Measurements from ENCODE around the gene PARP12. TPM values are rescaled to one million over a fixed set of nuclear protein-coding genes. Genes with fewer than 3 reads are reported as not detected.

Gene PARP12
- total RNA-seq, 1 donor from 2014 or later: 14.5 TPM

- no peak for TF ChIP-seq CTCF (IDR thresholded peaks at IDR 0.05; ENCODE audit: unreplicated experiment)
- no peaks in the 10 kb centered on the region for H3K9me3 Mint-ChIP-seq (ENCODE audit: unreplicated experiment)
- H3K27me3 Mint-ChIP-seq (ENCODE audit: unreplicated experiment): peaks cover 13% of the 10 kb centered on the region
- DNase-seq (ENCODE audit: low spot score): no peak
- H3K27ac Mint-ChIP-seq (ENCODE audit: unreplicated experiment): no peak overlapping the region
- no peak overlapping the region for H3K4me3 Mint-ChIP-seq (ENCODE audit: unreplicated experiment)
- H3K36me3 Mint-ChIP-seq (ENCODE audit: low read depth, unreplicated experiment): peaks cover 4% of the 10 kb centered on the region
- H3K4me1 Mint-ChIP-seq (ENCODE audit: unreplicated experiment): peaks cover 20% of the 10 kb centered on the region
These were observed 22.2 kb upstream of the PARP12 start for GRCh38 chr7:140084972-140085371.

- TF ChIP-seq CTCF (IDR thresholded peaks at IDR 0.05; ENCODE audit: unreplicated experiment): no peak
- no peak overlapping the region for H3K27ac Mint-ChIP-seq (ENCODE audit: unreplicated experiment)
- H3K4me3 Mint-ChIP-seq (ENCODE audit: unreplicated experiment): no peak overlapping the region
- peaks cover 20% of the 10 kb centered on the region for H3K4me1 Mint-ChIP-seq (ENCODE audit: unreplicated experiment)
- H3K27me3 Mint-ChIP-seq (ENCODE audit: unreplicated experiment): peaks cover 13% of the 10 kb centered on the region
- no peaks in the 10 kb centered on the region for H3K9me3 Mint-ChIP-seq (ENCODE audit: unreplicated experiment)
- H3K36me3 Mint-ChIP-seq (ENCODE audit: low read depth, unreplicated experiment): peaks cover 4% of the 10 kb centered on the region
- no peak for DNase-seq (ENCODE audit: low spot score)
These were observed 21.4 kb upstream of the PARP12 start for GRCh38 chr7:140084142-140084655.

GRCh38 chr7:140082770-140083169 lies 20.0 kb upstream of the PARP12 start:
- H3K9me3 Mint-ChIP-seq (ENCODE audit: unreplicated experiment): no peaks in the 10 kb centered on the region
- peaks cover 13% of the 10 kb centered on the region for H3K27me3 Mint-ChIP-seq (ENCODE audit: unreplicated experiment)
- no peak for DNase-seq (ENCODE audit: low spot score)
- no peak overlapping the region for H3K4me3 Mint-ChIP-seq (ENCODE audit: unreplicated experiment)
- H3K36me3 Mint-ChIP-seq (ENCODE audit: low read depth, unreplicated experiment): peaks cover 4% of the 10 kb centered on the region
- TF ChIP-seq CTCF (IDR thresholded peaks at IDR 0.05; ENCODE audit: unreplicated experiment): no peak
- H3K4me1 Mint-ChIP-seq (ENCODE audit: unreplicated experiment): peaks cover 20% of the 10 kb centered on the region
- H3K27ac Mint-ChIP-seq (ENCODE audit: unreplicated experiment): no peak overlapping the region

GRCh38 chr7:140081774-140082425 lies 19.1 kb upstream of the PARP12 start:
- TF ChIP-seq CTCF (IDR thresholded peaks at IDR 0.05; ENCODE audit: unreplicated experiment): no peak
- Mint-ChIP-seq H3K4me3 (ENCODE audit: unreplicated experiment) (no peak overlapping the region), H3K27me3 (ENCODE audit: unreplicated experiment) (peaks cover 13% of the 10 kb centered on the region), H3K9me3 (ENCODE audit: unreplicated experiment) (no peaks in the 10 kb centered on the region), H3K4me1 (ENCODE audit: unreplicated experiment) (peaks cover 20% of the 10 kb centered on the region), H3K27ac (ENCODE audit: unreplicated experiment) (no peak overlapping the region), H3K36me3 (ENCODE audit: low read depth, unreplicated experiment) (peaks cover 4% of the 10 kb centered on the region)
- DNase-seq (ENCODE audit: low spot score): no peak

GRCh38 chr7:140080919-140081318 lies 18.2 kb upstream of the PARP12 start:
- TF ChIP-seq CTCF (IDR thresholded peaks at IDR 0.05; ENCODE audit: unreplicated experiment): no peak
- DNase-seq (ENCODE audit: low spot score): no peak
- peaks cover 13% of the 10 kb centered on the region for H3K27me3 Mint-ChIP-seq (ENCODE audit: unreplicated experiment)
- H3K4me1 Mint-ChIP-seq (ENCODE audit: unreplicated experiment): peaks cover 20% of the 10 kb centered on the region
- no peak overlapping the region for H3K4me3 Mint-ChIP-seq (ENCODE audit: unreplicated experiment)
- H3K27ac Mint-ChIP-seq (ENCODE audit: unreplicated experiment): no peak overlapping the region
- H3K9me3 Mint-ChIP-seq (ENCODE audit: unreplicated experiment): no peaks in the 10 kb centered on the region
- H3K36me3 Mint-ChIP-seq (ENCODE audit: low read depth, unreplicated experiment): peaks cover 4% of the 10 kb centered on the region
